Measurements from ENCODE around the gene PRAMEF15. TPM values are rescaled to one million over a fixed set of nuclear protein-coding genes. Genes with fewer than 3 reads are reported as not detected.
"Not testable (repeated sequence)": the region's sequence is repeated elsewhere in the genome, so short reads cannot be mapped to it uniquely, and the experiment has no call there.

PRAMEF15 gene
- total RNA-seq, 1 experiment from 2014 or later: not detected

DNA sequence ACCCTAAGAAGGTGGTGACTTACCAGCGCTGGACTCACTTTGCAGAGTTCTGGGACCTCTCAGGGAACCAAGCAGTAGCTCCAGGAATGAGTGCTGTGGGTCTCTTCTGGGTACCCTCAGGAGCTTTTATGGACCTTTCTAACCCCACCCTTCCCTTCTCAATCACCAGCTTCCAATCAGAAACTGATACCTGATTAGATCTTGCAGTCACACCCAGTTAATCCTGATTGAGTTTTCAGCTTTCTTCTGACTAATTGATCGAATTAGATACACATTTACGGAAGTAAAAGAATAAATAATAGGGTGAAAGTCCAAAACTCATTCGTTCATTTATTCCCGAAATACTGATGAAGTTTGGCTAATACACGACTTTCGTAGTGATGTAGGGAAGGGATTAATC is 31.7 kb downstream of the PRAMEF15 start, which contains the start of gene PRAMEF14:
TSS of gene PRAMEF14 (minus strand) at position 101 of the 400 bp plus-strand sequence. CDS start 1,820 bp downstream, outside the sequence.
- H4K20me1 ChIP-seq (ENCODE audit: control insufficient read depth, insufficient read depth, insufficient read length); H3K79me2 ChIP-seq (ENCODE audit: insufficient read depth, low read length); H3K23me2 ChIP-seq (ENCODE audit: insufficient read length, low read depth, low read length, poor library complexity, severe bottlenecking); H3K23ac ChIP-seq (ENCODE audit: insufficient read length, low read depth, low read length); H3K27me3 Mint-ChIP-seq (ENCODE audit: low read depth); H3T11ph ChIP-seq (ENCODE audit: low read length); H3K4me1 Mint-ChIP-seq; H3K79me1 ChIP-seq (ENCODE audit: insufficient read depth, low read depth, low read length, poor library complexity, severe bottlenecking); H3K4ac ChIP-seq (ENCODE audit: low read depth, low read length); H4K8ac ChIP-seq (replicated peaks; ENCODE audit: insufficient read length, low read depth, low read length); H3K4me2 ChIP-seq (ENCODE audit: insufficient read depth, insufficient read length, low read length); H3K27ac Mint-ChIP-seq; H2AFZ ChIP-seq (ENCODE audit: low read length); H3K9me3 ChIP-seq (ENCODE audit: control insufficient read depth, low read depth, low read length); H3K56ac ChIP-seq (ENCODE audit: insufficient read length, low read depth, low read length); H2BK20ac ChIP-seq (ENCODE audit: low read depth, low read length, poor library complexity, severe bottlenecking); H3K14ac ChIP-seq (ENCODE audit: insufficient read depth, low read length); H4K5ac ChIP-seq (ENCODE audit: insufficient read length, low read depth, low read length); H2BK15ac ChIP-seq (ENCODE audit: low read depth, low read length); H2BK5ac ChIP-seq (ENCODE audit: insufficient read length, low read length); H4K91ac ChIP-seq (ENCODE audit: insufficient read length, low read depth, low read length); H3K9ac ChIP-seq (ENCODE audit: extremely low read depth, insufficient read length, low read length); H3K36me3 Mint-ChIP-seq (ENCODE audit: insufficient read depth in 1 of 3, low read depth in 3 of 3); H3K4me3 Mint-ChIP-seq; H2AK5ac ChIP-seq (ENCODE audit: insufficient read length, low read length); DNase-seq; H3K18ac ChIP-seq (ENCODE audit: insufficient read length, low read depth, low read length); H3K27ac ChIP-seq (ENCODE audit: insufficient read length, low read depth, low read length); H2BK120ac ChIP-seq (ENCODE audit: low read depth, low read length, poor library complexity, severe bottlenecking); H3K4me1 ChIP-seq (ENCODE audit: insufficient read depth, low read length); H3K27me3 ChIP-seq (ENCODE audit: insufficient read depth, low read length); H2BK12ac ChIP-seq (ENCODE audit: insufficient read length, low read depth, low read length): not testable (repeated sequence)
- no CpG with 5 or more reads among the region's 7 CpGs for WGBS (ENCODE audit: extremely low coverage, insufficient read length, low lambda C conversion rate)
- H3K9me3 Mint-ChIP-seq: peaks cover 30 to 47% of the 10 kb centered on the region in 2 experiments

DNA sequence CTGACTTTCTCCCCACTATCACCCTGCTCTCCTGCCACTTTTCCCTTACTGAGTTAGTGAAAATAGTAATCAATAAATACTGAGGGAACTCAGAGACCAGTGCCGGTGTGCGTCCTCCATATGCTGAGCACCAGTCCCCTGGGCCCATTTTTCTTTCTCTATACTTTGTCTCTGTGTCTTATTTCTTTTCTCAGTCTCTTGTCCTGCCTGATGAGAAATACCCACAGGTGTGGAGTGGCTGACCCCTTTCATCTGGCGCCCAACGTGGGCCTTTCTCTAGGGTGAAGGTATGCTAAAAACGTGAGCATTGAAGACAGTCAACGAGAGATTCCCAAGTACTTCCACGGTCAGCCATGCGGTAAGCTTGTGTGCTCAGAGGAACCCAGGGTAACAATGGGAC is 38.1 kb downstream of the PRAMEF15 start:
- H3K9me3 ChIP-seq (ENCODE audit: control insufficient read depth, low read depth, low read length); H3K18ac ChIP-seq (ENCODE audit: insufficient read length, low read depth, low read length); H2BK120ac ChIP-seq (ENCODE audit: low read depth, low read length, poor library complexity, severe bottlenecking); H3K4me1 ChIP-seq (ENCODE audit: insufficient read depth, low read length); H2BK15ac ChIP-seq (ENCODE audit: low read depth, low read length); H3K4ac ChIP-seq (ENCODE audit: low read depth, low read length); H3K23ac ChIP-seq (ENCODE audit: insufficient read length, low read depth, low read length); H3K9ac ChIP-seq (ENCODE audit: extremely low read depth, insufficient read length, low read length); H3K27ac Mint-ChIP-seq; H2AK5ac ChIP-seq (ENCODE audit: insufficient read length, low read length); H3K23me2 ChIP-seq (ENCODE audit: insufficient read length, low read depth, low read length, poor library complexity, severe bottlenecking); H3K27me3 Mint-ChIP-seq (ENCODE audit: low read depth); H2BK5ac ChIP-seq (ENCODE audit: insufficient read length, low read length); H3K79me2 ChIP-seq (ENCODE audit: insufficient read depth, low read length); H4K91ac ChIP-seq (ENCODE audit: insufficient read length, low read depth, low read length); H3K56ac ChIP-seq (ENCODE audit: insufficient read length, low read depth, low read length); H4K5ac ChIP-seq (ENCODE audit: insufficient read length, low read depth, low read length); H4K20me1 ChIP-seq (ENCODE audit: control insufficient read depth, insufficient read depth, insufficient read length); H3K4me2 ChIP-seq (ENCODE audit: insufficient read depth, insufficient read length, low read length); H2BK20ac ChIP-seq (ENCODE audit: low read depth, low read length, poor library complexity, severe bottlenecking); H2BK12ac ChIP-seq (ENCODE audit: insufficient read length, low read depth, low read length); H3K27me3 ChIP-seq (ENCODE audit: insufficient read depth, low read length); H3K4me3 Mint-ChIP-seq; H3K27ac ChIP-seq (ENCODE audit: insufficient read length, low read depth, low read length); DNase-seq; H3T11ph ChIP-seq (ENCODE audit: low read length); H3K14ac ChIP-seq (ENCODE audit: insufficient read depth, low read length); H3K36me3 Mint-ChIP-seq (ENCODE audit: insufficient read depth in 1 of 3, low read depth in 3 of 3); H3K79me1 ChIP-seq (ENCODE audit: insufficient read depth, low read depth, low read length, poor library complexity, severe bottlenecking); H4K8ac ChIP-seq (replicated peaks; ENCODE audit: insufficient read length, low read depth, low read length); H2AFZ ChIP-seq (ENCODE audit: low read length); H3K4me1 Mint-ChIP-seq: not testable (repeated sequence)
- no CpG with 5 or more reads among the region's 8 CpGs for WGBS (ENCODE audit: extremely low coverage, insufficient read length, low lambda C conversion rate)
- peaks cover 21 to 34% of the 10 kb centered on the region in 2 experiments for H3K9me3 Mint-ChIP-seq

Data from H9 (cell line).